Testis (tissue), 3 donors: ENCODE measurements around the gene GSAP. TPM values are rescaled to one million over a fixed set of nuclear protein-coding genes. Genes with fewer than 3 reads are reported as not detected.

Source experiments
- DNase-seq: peaks from one replicate; pipeline ENCODE4 v3.0.0-alpha.2; 2019
- H3K27ac ChIP-seq, 2 donors: fragments of 200-600 bp; sonication (generic); one replicate each; pipeline ENCODE4 v1.5.1; 2019
- H3K27me3 ChIP-seq: fragments of 200-600 bp; sonication (generic); one replicate; pipeline ENCODE4 v1.5.1; 2019
- H3K36me3 ChIP-seq: fragments of 200-600 bp; sonication (generic); one replicate; pipeline ENCODE4 v1.5.1; 2017; ENCODE audit warnings: low read depth; ENCODE audit errors: missing control alignments
- H3K4me1 ChIP-seq: fragments of 200-600 bp; sonication (generic); one replicate; pipeline ENCODE4 v1.5.1; 2019
- H3K4me3 ChIP-seq, 2 donors: fragments of 200-600 bp; sonication (generic); one replicate each; pipeline ENCODE4 v1.5.1; 2017 to 2019
- H3K9me3 ChIP-seq: fragments of 200-600 bp; sonication (generic); one replicate; pipeline ENCODE4 v1.5.1; 2017
- CTCF ChIP-seq, 3 experiments: fragments of 450-650 bp in 2 of 3; fragments of 200-600 bp in 1 of 3; sonication (generic) in 1 of 3; IDR thresholded peaks; one replicate each; pipeline ENCODE4 v1.5.1; 2016 to 2019; ENCODE audit warnings: antibody characterized with exemption in 3 of 3, mild to moderate bottlenecking in 2 of 3, moderate library complexity in 1 of 3
- POLR2A ChIP-seq: fragments of 450-650 bp; IDR thresholded peaks from one replicate; pipeline ENCODE4 v1.6.1; 2017; ENCODE audit warnings: antibody characterized with exemption, mild to moderate bottlenecking, moderate library complexity
- WGBS, 2 donors: methylation state at CpG; one replicate each; pipeline ENCODE4 v1.1.5; 2018; 5-methylcytosine and 5-hydroxymethylcytosine counted together
- intact Hi-C: fragments of 100-400 bp; cut with DNase I; formaldehyde crosslinking; loops from one replicate; pipeline ENCODE4 v1.15.1; 2023; ENCODE audit warnings: low total_unique reads
- polyA plus RNA-seq: library from polyadenylated mRNA; stranded (reverse); fragments of 350-450 nt; fragmentation: Illumina TruSeq; extraction: RNeasy Lipid Tissue Mini Kit (QIAGEN cat#74804); gene quantifications from one replicate; pipeline ENCODE4 v1.2.3, GENCODE V29; 2014; ENCODE audit warnings: low read depth, low replicate concordance; ENCODE audit not compliant: insufficient read depth
- total RNA-seq, 2 donors: library from RNA; depleted of rRNA; stranded (reverse); fragments of >200 nt; gene quantifications; one replicate each; pipeline ENCODE4 v1.2.3, GENCODE V29; 2016

GSAP gene
- total and polyA plus RNA-seq, 3 donors from 2014 or later: 6.0 to 16.2 (median 14.6) TPM

GRCh38 chr7:77271766-77272165, 144.4 kb downstream of the GSAP start:
- H3K36me3 ChIP-seq: no peaks in the 10 kb centered on the region
- H3K4me1 ChIP-seq: peaks cover 4% of the 10 kb centered on the region
- H3K9me3 ChIP-seq: no peaks in the 10 kb centered on the region
- no peak overlapping the region for H3K4me3 ChIP-seq
- no peaks in the 10 kb centered on the region for H3K27me3 ChIP-seq
- intact Hi-C loops: no loop called here
- no peak for DNase-seq
- TF ChIP-seq CTCF (IDR thresholded peaks at IDR 0.05) (no peak), POLR2A (no peak)
- 93 to 96% methylated on average over 5 of the region's 5 CpGs for WGBS, 2 donors
- no peak overlapping the region for H3K27ac ChIP-seq

DNA sequence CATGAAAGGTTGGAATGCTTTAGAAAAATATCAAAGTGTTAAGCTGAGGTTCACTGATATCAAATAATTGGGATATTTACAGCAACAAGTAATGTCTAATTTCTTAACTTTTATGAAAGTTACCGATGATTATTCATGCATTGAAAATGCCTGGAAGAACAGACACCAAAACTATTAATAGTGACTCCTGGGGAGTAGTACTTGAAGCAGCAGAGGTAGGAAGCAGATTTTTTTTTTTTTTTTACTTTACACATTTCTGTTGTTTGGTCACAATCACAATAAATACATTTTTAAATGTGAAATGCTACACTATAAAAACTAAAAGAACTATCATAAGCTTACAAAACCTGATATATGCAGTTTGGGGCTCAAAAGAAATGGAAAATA, 146.1 kb downstream of the GSAP start:
- peaks cover 4% of the 10 kb centered on the region for H3K4me1 ChIP-seq
- no peak overlapping the region for H3K4me3 ChIP-seq
- no peaks in the 10 kb centered on the region for H3K27me3 ChIP-seq
- 34 to 53% methylated on average over 1 of the region's 1 CpG for WGBS, 2 donors
- DNase-seq: no peak
- H3K9me3 ChIP-seq: no peaks in the 10 kb centered on the region
- intact Hi-C loops: no loop called here
- H3K36me3 ChIP-seq: no peaks in the 10 kb centered on the region
- no peak for TF ChIP-seq CTCF (IDR thresholded peaks at IDR 0.05)
- H3K27ac ChIP-seq: no peak overlapping the region

- WGBS, 2 donors: 52 to 56% methylated on average over 4 of the region's 4 CpGs
- intact Hi-C loops: no loop called here
- no peaks in the 10 kb centered on the region for H3K9me3 ChIP-seq
- TF ChIP-seq POLR2A (no peak), CTCF (IDR thresholded peaks at IDR 0.05) (no peak)
- peaks cover 4% of the 10 kb centered on the region for H3K4me1 ChIP-seq
- H3K4me3 ChIP-seq: no peak overlapping the region
- H3K27me3 ChIP-seq: no peaks in the 10 kb centered on the region
- DNase-seq: peak; percentile 26
- H3K36me3 ChIP-seq: no peaks in the 10 kb centered on the region
- H3K27ac ChIP-seq: no peak overlapping the region
Measured at GRCh38 chr7:77269360-77270093, 146.6 kb downstream of the GSAP start.

- TF ChIP-seq POLR2A (no peak), CTCF (IDR thresholded peaks at IDR 0.05) (no peak)
- H3K4me3 ChIP-seq: no peak overlapping the region
- no peaks in the 10 kb centered on the region for H3K27me3 ChIP-seq
- intact Hi-C loops: no loop called here
- WGBS, 2 donors: 83 to 90% methylated on average over 2 of the region's 2 CpGs
- peaks cover 4% of the 10 kb centered on the region for H3K4me1 ChIP-seq
- H3K9me3 ChIP-seq: no peaks in the 10 kb centered on the region
- no peak for DNase-seq
- H3K36me3 ChIP-seq: no peaks in the 10 kb centered on the region
- H3K27ac ChIP-seq: no peak overlapping the region
Measured at GRCh38 chr7:77266291-77266794, 149.8 kb downstream of the GSAP start.

DNA sequence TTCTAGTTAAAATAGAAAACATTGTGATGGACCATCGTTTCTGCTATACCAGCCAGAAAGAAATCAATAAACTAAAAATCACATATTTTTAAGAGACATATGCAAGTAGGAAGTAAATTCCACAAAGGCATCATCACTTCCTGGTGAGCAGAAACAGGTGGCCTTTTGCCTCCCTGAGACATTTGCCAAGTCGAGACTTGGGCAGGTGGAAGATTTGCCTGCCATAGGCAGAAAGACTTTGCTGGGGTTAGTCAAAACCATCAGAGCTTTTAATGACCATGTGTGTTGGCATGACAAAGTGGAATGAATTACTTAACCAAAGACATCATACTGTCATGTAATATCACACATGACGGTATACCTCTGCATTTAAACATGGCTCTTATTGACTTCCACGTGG, 150.5 kb downstream of the GSAP start:
- no peak for DNase-seq
- intact Hi-C loops: no loop called here
- peaks cover 4% of the 10 kb centered on the region for H3K4me1 ChIP-seq
- TF ChIP-seq POLR2A (no peak), CTCF (IDR thresholded peaks at IDR 0.05) (no peak)
- H3K36me3 ChIP-seq: no peaks in the 10 kb centered on the region
- no peak overlapping the region for H3K4me3 ChIP-seq
- no peaks in the 10 kb centered on the region for H3K27me3 ChIP-seq
- WGBS, 2 donors: 84 to 85% methylated on average over 4 of the region's 4 CpGs
- H3K9me3 ChIP-seq: no peaks in the 10 kb centered on the region
- no peak overlapping the region for H3K27ac ChIP-seq
